HepG2 (cell line): ENCODE data around the gene TCF3. TPM values are rescaled to one million over a fixed set of nuclear protein-coding genes. Genes with fewer than 3 reads are reported as not detected.

ENCODE experiments used
- CTCF ChIP-seq: sonication (generic); formaldehyde crosslinking; IDR thresholded peaks from 2 replicates; pipeline ENCODE4 v1.5.0; 2020; ENCODE audit warnings: mild to moderate bottlenecking, missing genetic modification reagents, moderate library complexity
- GABPB1 ChIP-seq: IDR thresholded peaks from 2 replicates; pipeline ENCODE4 v1.6.1; 2016; ENCODE audit warnings: mild to moderate bottlenecking, missing genetic modification reagents, moderate library complexity, missing compliant biosample characterization
- HINFP ChIP-seq: sonication (generic); formaldehyde crosslinking; IDR thresholded peaks from 2 replicates; pipeline ENCODE4 v1.4.0; 2020; ENCODE audit warnings: low read depth, mild to moderate bottlenecking, missing genetic modification reagents
- NR2F2 ChIP-seq: IDR thresholded peaks from 2 replicates; pipeline ENCODE4 v1.6.1; 2012; ENCODE audit warnings: low read depth, inconsistent platforms, borderline replicate concordance
- POLR2AphosphoS5 ChIP-seq: IDR thresholded peaks from 2 replicates; pipeline ENCODE4 v1.6.1; 2012; ENCODE audit warnings: low read depth, low read length
- RBM22 ChIP-seq: fragments of 200-400 bp; formaldehyde crosslinking; optimal IDR thresholded peaks from 2 replicates; pipeline ENCODE3; 2017; ENCODE audit warnings: mild to moderate bottlenecking, low read length, moderate library complexity
- SKI ChIP-seq: fragments of 450-650 bp; IDR thresholded peaks from one replicate; pipeline ENCODE4 v1.6.1; 2018; ENCODE audit warnings: mild to moderate bottlenecking; ENCODE audit not compliant: partially characterized antibody
- SOX6 ChIP-seq, 2 experiments: fragments of 450-650 bp in 1 of 2; sonication (generic) in 1 of 2; formaldehyde crosslinking in 1 of 2; IDR thresholded peaks; 2 replicates each; pipeline versions ENCODE4 v1.4.0 to v1.6.1; 2017 to 2020; ENCODE audit warnings: antibody characterized with exemption in 1 of 2, mild to moderate bottlenecking in 1 of 2, missing genetic modification reagents in 1 of 2
- TCF7L2 ChIP-seq: IDR thresholded peaks from 2 replicates; pipeline ENCODE4 v1.6.1; 2011; ENCODE audit warnings: mild to moderate bottlenecking, low read depth, low read length, moderate library complexity
- ZBTB10 ChIP-seq: sonication (generic); formaldehyde crosslinking; IDR thresholded peaks from 2 replicates; pipeline ENCODE4 v1.4.0; 2020; ENCODE audit warnings: missing genetic modification reagents, borderline replicate concordance
- ZNF235 ChIP-seq: sonication (generic); formaldehyde crosslinking; IDR thresholded peaks from 2 replicates; pipeline ENCODE4 v1.8.1; 2023; ENCODE audit warnings: mild to moderate bottlenecking, missing genetic modification reagents, borderline replicate concordance
- ZNF280D ChIP-seq: sonication (generic); formaldehyde crosslinking; IDR thresholded peaks from 2 replicates; pipeline ENCODE4 v1.5.1; 2020; ENCODE audit warnings: mild to moderate bottlenecking, missing genetic modification reagents
- ZNF281 ChIP-seq: sonication (generic); formaldehyde crosslinking; IDR thresholded peaks from 2 replicates; pipeline ENCODE4 v1.4.0; 2020; ENCODE audit warnings: missing genetic modification reagents, borderline replicate concordance
- ZNF556 ChIP-seq: sonication (generic); formaldehyde crosslinking; IDR thresholded peaks from 2 replicates; pipeline ENCODE4 v1.4.0; 2020; ENCODE audit warnings: mild to moderate bottlenecking, missing genetic modification reagents, borderline replicate concordance
- ZSCAN9 ChIP-seq: IDR thresholded peaks from 2 replicates; pipeline ENCODE4 v1.6.1; 2016; ENCODE audit warnings: borderline replicate concordance
- polyA plus RNA-seq, 8 experiments: library from polyadenylated mRNA; depleted of rRNA in 3 of 8; stranded (reverse) in 7 of 8; unstranded in 1 of 8; fragments of >200 nt; fragmentation: Illumina TruSeq in 4 of 8; extraction: Trizol in 4 of 8; gene quantifications; 2 replicates each; pipeline versions ENCODE4 v1.2.1 to v1.2.3, GENCODE V29; 2011 to 2016; ENCODE audit warnings: low read depth in 4 of 8, missing spikeins in 1 of 8, mixed read lengths in 1 of 8; ENCODE audit not compliant: insufficient read depth in 1 of 8
- total RNA-seq, 5 experiments: library from RNA; depleted of rRNA; stranded (reverse); fragments of >200 nt; fragmentation: Illumina TruSeq; extraction: Trizol; gene quantifications; 2 replicates each; pipeline ENCODE4 v1.2.3, GENCODE V29; 2016; ENCODE audit warnings: low read depth in 1 of 5

Gene TCF3
- total and polyA plus RNA-seq, 2 of the 13 experiments (the other 11 are each of a cell fraction or from before 2014, with no cell fraction given) = 51.4 to 53.2 TPM

GRCh38 chr19:1672038-1672768 lies 19.8 kb upstream of the TCF3 start (continued):
- 0 out of 2 replicates have a peak, but pooled peaks have one; percentile 27 for TF ChIP-seq HINFP
- peak; percentile 35; the same call in 1 of the 2 replicates for TF ChIP-seq ZSCAN9 (CRISPR knock-in tag)
- TF ChIP-seq GABPB1 (CRISPR knock-in tag) = peak; percentile 22; the same call in 1 of the 2 replicates
- no peak for TF ChIP-seq RBM22
- TF ChIP-seq ZNF280D (CRISPR knock-in tag) = 0 out of 2 replicates have a peak, but pooled peaks have one; percentile 30
- peak; percentile 74 for TF ChIP-seq CTCF (CRISPR knock-in tag)
- TF ChIP-seq ZBTB10 (CRISPR knock-in tag) = peak; percentile 75; the same call in 1 of the 2 replicates
- no peak for TF ChIP-seq ZNF281 (CRISPR knock-in tag)
- no peak for TF ChIP-seq TCF7L2
- no peak for TF ChIP-seq SOX6 (IDR thresholded peaks at IDR 0.05)
- 0 out of 2 replicates have a peak, but pooled peaks have one; percentile 26 for TF ChIP-seq SOX6 (CRISPR knock-in tag; IDR thresholded peaks at IDR 0.05)
- no peak for TF ChIP-seq POLR2AphosphoS5
- 0 out of 2 replicates have a peak, but pooled peaks have one; percentile 33 for TF ChIP-seq ZNF235
- no peak for TF ChIP-seq ZNF556 (CRISPR knock-in tag)
- no peak for TF ChIP-seq NR2F2
- no peak for TF ChIP-seq SKI
